KMS-11 (cell line): ENCODE results near the gene CASK.

Experiments used
- H2AFZ ChIP-seq: fragments of 200-600 bp; sonication (generic); 2 replicates; pipeline ENCODE4 v1.6.1; 2016; ENCODE audit warnings: antibody characterized with exemption, mixed run types, low read depth
- H3K27ac ChIP-seq: fragments of 200-600 bp; sonication (generic); 2 replicates; pipeline ENCODE4 v1.6.1; 2016; ENCODE audit warnings: mild to moderate bottlenecking, mixed run types
- H3K27me3 ChIP-seq: fragments of 200-600 bp; sonication (generic); 2 replicates; pipeline ENCODE4 v1.6.1; 2017; ENCODE audit warnings: mild to moderate bottlenecking, low read depth, mixed run types, moderate library complexity; ENCODE audit not compliant: insufficient read depth
- H3K36me3 ChIP-seq: fragments of 200-600 bp; sonication (generic); 2 replicates; pipeline ENCODE4 v1.6.1; 2017; ENCODE audit warnings: mild to moderate bottlenecking, mixed run types; ENCODE audit not compliant: insufficient read depth
- H3K4me1 ChIP-seq: fragments of 200-600 bp; sonication (generic); 2 replicates; pipeline ENCODE4 v1.6.1; 2016; ENCODE audit warnings: mild to moderate bottlenecking, low read depth, mixed run types; ENCODE audit not compliant: poor library complexity, severe bottlenecking
- H3K4me2 ChIP-seq: fragments of 200-600 bp; sonication (generic); 2 replicates; pipeline ENCODE4 v1.7.0; 2016; ENCODE audit warnings: mild to moderate bottlenecking, mixed run types
- H3K4me3 ChIP-seq: fragments of 200-600 bp; sonication (generic); IDR thresholded peaks from 2 replicates; pipeline ENCODE4 v1.6.1; 2017; ENCODE audit warnings: low read depth, low read length, mixed read lengths; ENCODE audit not compliant: insufficient read depth
- H3K79me2 ChIP-seq: fragments of 200-600 bp; sonication (generic); 2 replicates; pipeline ENCODE4 v1.6.1; 2016; ENCODE audit warnings: low read depth, mixed run types; ENCODE audit not compliant: insufficient read depth
- H3K9ac ChIP-seq: fragments of 200-600 bp; sonication (generic); 2 replicates; pipeline ENCODE4 v1.6.1; 2016; ENCODE audit warnings: mild to moderate bottlenecking, mixed run types
- H4K20me1 ChIP-seq: fragments of 200-600 bp; sonication (generic); 2 replicates; pipeline ENCODE4 v1.6.1; 2016; ENCODE audit warnings: mild to moderate bottlenecking, mixed run types; ENCODE audit not compliant: insufficient read depth
- TF ChIP-seq, protein P1 (sequence below): fragments of 200-600 bp; sonication (generic); conservative IDR thresholded peaks from 2 replicates; pipeline ENCODE4 v1.6.1; 2017; ENCODE audit warnings: low read depth, mild to moderate bottlenecking, antibody characterized with exemption, low read length, moderate library complexity, mixed read lengths

The CASK gene

DNA sequence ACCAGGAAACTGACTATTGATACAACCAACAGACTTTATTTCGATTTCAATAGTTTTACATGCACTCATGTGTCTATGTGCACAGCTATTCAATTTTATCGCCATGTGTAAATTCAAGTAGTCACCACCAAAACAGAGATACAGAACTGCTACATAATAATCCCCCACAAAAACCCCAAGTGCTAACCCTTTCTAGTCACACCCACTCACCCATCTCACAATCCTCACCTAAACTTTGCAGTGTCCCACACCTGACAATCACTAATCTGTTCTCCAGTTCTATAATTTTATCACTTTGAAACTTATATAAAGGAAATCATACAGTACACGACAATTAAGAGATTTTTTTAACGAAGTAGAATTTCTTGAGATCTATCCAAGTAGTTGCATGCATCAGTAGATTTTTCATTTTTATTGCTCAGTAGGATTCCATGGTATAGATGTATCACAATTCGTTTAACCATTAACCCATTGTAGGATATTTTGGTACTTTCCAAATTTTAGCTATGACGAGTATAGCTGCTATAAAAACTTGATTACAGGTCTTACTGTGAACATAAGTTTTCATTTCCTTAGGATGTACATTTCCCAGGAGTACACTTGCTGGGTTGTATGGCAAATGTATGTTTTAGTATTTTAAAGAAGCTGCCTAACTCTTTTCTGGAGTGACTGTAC, 85.9 kb downstream of the CASK start:
- no peak overlapping the region for H3K27ac ChIP-seq
- TF ChIP-seq, protein P1, sequence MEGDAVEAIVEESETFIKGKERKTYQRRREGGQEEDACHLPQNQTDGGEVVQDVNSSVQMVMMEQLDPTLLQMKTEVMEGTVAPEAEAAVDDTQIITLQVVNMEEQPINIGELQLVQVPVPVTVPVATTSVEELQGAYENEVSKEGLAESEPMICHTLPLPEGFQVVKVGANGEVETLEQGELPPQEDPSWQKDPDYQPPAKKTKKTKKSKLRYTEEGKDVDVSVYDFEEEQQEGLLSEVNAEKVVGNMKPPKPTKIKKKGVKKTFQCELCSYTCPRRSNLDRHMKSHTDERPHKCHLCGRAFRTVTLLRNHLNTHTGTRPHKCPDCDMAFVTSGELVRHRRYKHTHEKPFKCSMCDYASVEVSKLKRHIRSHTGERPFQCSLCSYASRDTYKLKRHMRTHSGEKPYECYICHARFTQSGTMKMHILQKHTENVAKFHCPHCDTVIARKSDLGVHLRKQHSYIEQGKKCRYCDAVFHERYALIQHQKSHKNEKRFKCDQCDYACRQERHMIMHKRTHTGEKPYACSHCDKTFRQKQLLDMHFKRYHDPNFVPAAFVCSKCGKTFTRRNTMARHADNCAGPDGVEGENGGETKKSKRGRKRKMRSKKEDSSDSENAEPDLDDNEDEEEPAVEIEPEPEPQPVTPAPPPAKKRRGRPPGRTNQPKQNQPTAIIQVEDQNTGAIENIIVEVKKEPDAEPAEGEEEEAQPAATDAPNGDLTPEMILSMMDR: no peak
- no peak overlapping the region for H3K9ac ChIP-seq
- no peak overlapping the region for H3K4me2 ChIP-seq
- no peak overlapping the region for H2AFZ ChIP-seq
- H3K27me3 ChIP-seq: no peaks in the 10 kb centered on the region
- H3K79me2 ChIP-seq: no peaks in the 10 kb centered on the region
- no peaks in the 10 kb centered on the region for H3K4me1 ChIP-seq
- no peak overlapping the region for H3K4me3 ChIP-seq
- no peaks in the 10 kb centered on the region for H4K20me1 ChIP-seq
- H3K36me3 ChIP-seq: no peaks in the 10 kb centered on the region

DNA sequence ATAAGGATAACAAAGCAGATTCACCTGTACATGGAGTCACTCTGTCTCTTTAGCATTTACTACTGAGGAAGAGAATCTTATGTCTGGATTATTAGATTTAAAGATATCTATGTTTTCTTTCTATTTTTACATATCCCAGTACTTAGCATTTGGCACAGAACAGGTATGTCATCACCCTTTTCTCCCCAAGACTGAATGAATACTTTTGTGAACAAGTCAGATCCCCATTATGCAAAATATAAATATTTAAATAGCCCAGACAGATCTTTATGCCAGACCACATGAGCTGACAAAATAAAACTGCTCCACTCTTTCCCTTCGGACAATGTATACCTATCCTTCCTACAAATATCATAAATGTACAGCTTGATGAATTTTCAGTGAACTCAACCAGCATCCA, 94.5 kb downstream of the CASK start:
- Histone ChIP-seq H4K20me1 (no peaks in the 10 kb centered on the region), H3K27ac (no peak overlapping the region), H3K27me3 (no peaks in the 10 kb centered on the region), H3K9ac (no peak overlapping the region), H3K36me3 (no peaks in the 10 kb centered on the region), H3K4me3 (no peak overlapping the region), H2AFZ (no peak overlapping the region), H3K79me2 (no peaks in the 10 kb centered on the region), H3K4me2 (no peak overlapping the region), H3K4me1 (no peaks in the 10 kb centered on the region)
- TF ChIP-seq, protein P1: no peak

DNA sequence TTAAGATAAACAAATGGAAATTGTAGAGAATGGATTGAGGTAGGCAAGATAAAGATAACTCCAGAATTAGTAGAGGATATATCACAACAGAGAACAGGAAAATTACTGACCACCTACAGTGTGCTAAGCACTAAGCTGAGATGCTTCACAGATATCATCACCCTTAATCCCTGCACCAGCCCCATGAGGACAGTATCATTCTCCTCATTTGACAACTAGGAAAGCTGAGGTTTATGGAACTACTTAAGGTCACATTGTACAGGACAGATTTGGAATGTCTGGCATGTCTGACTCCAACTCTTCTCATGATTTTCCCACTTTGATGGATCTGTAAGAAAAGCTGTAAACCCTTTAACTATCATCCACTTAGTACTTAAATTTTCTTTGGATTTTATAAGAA, 95.5 kb downstream of the CASK start:
- no peaks in the 10 kb centered on the region for H3K79me2 ChIP-seq
- no peak overlapping the region for H2AFZ ChIP-seq
- no peak overlapping the region for H3K4me3 ChIP-seq
- no peak overlapping the region for H3K9ac ChIP-seq
- H3K4me2 ChIP-seq: no peak overlapping the region
- H3K27ac ChIP-seq: no peak overlapping the region
- H3K36me3 ChIP-seq: no peaks in the 10 kb centered on the region
- no peaks in the 10 kb centered on the region for H3K4me1 ChIP-seq
- TF ChIP-seq, protein P1: no peak
- no peaks in the 10 kb centered on the region for H4K20me1 ChIP-seq
- no peaks in the 10 kb centered on the region for H3K27me3 ChIP-seq

DNA sequence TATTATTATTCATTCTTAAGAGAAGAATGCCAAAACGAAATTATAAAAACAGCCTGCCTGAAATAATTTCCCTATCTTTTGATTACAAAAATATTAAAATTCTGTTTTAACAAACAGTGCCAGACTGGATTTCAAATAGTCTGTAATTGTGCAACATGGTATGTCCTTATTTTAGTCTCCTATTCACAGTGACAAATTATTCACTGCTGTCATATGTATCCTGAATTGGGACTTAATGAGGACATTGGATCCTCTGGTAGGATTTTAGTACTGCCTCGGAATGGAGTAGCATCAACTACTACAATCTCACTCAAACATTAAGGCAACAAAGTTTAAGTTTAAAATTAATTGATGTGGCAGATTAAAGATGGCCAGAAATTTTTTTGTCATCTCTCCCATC, 97.6 kb downstream of the CASK start:
- no peak overlapping the region for H3K27ac ChIP-seq
- no peaks in the 10 kb centered on the region for H3K27me3 ChIP-seq
- no peaks in the 10 kb centered on the region for H3K4me1 ChIP-seq
- no peaks in the 10 kb centered on the region for H3K36me3 ChIP-seq
- H2AFZ ChIP-seq: no peak overlapping the region
- H3K9ac ChIP-seq: no peak overlapping the region
- H3K79me2 ChIP-seq: no peaks in the 10 kb centered on the region
- no peaks in the 10 kb centered on the region for H4K20me1 ChIP-seq
- H3K4me2 ChIP-seq: no peak overlapping the region
- TF ChIP-seq, protein P1: no peak
- no peak overlapping the region for H3K4me3 ChIP-seq
